ENCODE measurements around the gene CRY1.
A peak's percentile ranks its signal among the peaks of the same experiment; 100 is the strongest.
"Not testable (repeated sequence)": the region's sequence is repeated elsewhere in the genome, so short reads cannot be mapped to it uniquely, and the experiment has no call there.

Gene CRY1

DNA sequence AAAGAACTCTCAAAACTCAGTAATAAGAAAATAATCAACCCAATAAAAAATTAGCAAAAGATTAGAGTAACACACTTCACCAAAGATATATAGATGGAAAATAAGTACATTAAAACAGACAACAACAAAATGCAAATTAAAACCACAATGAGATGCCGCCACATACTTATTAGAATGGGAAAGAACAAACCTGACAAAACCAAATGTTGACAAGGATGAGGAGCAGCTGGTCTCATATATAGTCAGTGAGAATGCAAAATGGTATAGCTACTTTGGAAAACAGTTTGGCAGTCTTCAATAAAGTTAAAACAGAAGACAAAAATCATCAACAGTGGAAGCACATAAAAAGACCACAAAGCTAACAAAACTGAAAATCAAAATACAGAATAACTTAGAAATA is 29.1 kb downstream of the CRY1 start:
- DNase-seq (ENCODE audit: low spot score): no peak

DNA sequence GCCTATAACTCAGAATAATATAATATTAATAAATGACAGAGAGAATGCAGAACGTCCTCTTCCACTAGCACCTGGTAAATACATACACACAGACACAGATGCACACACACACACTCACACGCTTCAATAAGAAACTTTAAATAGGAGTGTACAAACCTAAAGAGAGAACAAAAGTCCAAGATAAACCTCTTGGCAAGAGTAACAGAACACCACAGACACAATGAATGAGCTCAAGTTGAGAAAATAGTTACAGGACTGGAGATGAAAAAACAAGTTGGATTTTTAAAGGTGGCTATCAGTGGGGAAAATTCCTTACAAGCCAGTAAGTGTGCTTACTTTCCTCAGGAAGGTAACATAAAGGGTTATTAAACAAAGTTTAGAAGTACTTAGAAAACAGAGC is 35.2 kb downstream of the CRY1 start:
- no peak for DNase-seq (ENCODE audit: low spot score)

DNA sequence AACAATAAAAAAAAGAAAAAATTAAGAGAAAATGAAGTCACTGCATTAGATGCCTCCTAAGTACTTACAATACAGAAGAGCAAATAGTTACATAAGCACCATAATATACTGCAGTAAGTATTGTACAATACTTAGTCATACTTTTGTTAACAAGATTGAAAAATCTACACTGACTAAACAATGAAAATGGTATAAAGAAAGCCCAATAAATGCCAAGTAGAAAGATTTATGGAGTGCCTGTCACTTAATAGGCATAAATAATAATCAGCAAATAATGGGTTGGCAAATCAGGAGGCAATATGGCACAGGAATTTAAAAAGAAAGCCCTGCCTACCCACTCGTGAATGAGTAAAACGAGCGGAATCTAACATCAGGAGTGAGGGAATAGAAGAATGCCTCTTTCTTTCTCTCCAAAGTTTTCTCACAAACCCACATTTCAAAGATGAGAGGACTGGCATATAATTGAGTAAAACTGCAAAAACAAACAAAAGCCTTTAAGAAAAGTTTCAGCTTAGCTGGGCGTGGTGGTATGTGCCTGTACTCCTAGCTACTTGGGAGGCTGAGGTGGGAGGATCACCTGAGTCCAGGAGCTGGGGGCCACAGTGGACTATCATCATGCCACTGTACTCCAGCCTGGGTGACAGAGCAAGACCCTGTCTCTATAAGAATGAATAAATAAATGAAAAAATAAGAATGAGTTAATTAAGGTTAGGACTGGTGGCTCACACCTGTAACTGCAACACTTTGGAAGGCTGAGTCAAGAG is 36.1 kb downstream of the CRY1 start:
- DNase-seq (ENCODE audit: low spot score): no peak

DNA sequence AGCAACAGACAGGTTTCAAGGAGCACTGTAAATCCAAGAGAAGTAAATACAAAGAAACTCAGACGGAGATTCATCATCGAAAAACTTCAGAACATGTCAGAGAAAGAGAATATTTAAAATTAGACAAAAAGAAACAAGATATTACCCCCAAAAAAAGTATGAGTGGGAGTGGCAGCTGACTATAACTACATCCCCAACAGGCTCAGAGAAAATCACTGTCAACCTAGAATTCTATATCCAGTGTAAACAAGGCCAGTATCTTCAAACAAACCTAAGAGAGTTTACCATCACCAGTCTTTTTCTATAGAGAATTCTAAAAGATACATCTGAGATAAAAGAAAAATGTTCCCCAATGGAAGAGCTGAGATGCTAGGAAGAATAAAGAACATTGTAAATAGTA is 39.6 kb downstream of the CRY1 start:
- DNase-seq (ENCODE audit: low spot score): no peak

GRCh38 chr12:107045186-107045585 is 48.2 kb downstream of the CRY1 start:
- DNase-seq (ENCODE audit: low spot score): no peak

GRCh38 chr12:107042801-107043200 is 50.5 kb downstream of the CRY1 start:
- DNase-seq (ENCODE audit: low spot score): no peak

DNA sequence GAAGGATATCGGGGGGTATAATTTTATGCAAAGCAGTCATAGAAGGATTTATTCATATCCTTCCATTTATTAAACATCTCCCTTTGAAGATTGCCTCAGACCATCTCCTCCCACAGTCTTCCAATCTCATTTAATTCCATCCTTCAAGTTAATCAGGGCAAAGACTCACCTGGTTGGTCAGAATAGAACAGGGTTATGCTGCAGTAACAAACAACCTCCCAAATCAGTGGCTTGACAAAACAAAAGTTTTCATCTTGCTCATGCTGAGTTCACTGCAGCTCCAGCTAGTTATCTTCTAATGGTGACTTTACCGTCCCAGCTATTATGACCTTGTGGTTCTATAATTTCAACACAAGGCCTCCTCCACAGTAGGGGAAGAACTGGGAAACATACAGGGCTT is 57.6 kb downstream of the CRY1 start:
- DNase-seq (ENCODE audit: low spot score): no peak

- no peak for DNase-seq (ENCODE audit: low spot score)
Measured at GRCh38 chr12:107033758-107034739, 59.3 kb downstream of the CRY1 start.

DNA sequence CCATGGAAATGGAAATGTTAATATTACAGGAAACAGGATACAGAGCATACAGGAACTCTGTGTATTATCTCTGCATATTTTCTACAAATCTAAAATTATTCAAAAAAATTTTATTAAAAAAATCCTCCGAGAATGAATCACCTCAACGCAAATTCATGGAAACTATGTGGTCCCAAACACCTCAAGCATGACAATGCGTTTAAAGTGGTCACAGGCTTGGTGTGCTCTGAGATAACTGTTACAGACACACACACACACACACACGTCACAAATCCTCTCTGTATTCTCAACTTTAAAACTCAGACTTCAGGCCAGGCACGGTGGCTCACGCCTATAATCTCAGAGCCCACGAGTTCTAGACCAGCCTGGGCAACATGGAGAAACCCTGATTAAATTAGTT is 61.1 kb downstream of the CRY1 start:
- DNase-seq (ENCODE audit: low spot score): no peak

DNA sequence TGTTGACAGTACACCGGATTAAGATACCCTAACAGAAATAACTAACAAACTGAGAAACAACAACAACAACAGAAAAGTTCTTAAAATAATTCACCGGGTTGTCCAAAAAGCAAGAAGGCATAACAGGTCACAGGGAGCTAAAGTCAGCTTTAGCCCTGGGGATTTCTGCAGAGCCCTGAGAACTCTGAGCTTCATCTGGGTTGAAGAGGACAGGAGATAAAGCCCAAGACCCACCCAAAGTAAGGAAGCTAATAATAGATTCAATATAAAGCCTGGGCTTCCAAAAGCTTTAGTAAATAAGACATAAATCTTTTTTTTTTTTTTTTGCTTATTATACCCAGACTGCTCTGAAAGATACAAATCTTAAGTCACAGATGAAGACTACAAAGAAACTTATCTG is 62.3 kb downstream of the CRY1 start:
- DNase-seq (ENCODE audit: low spot score): no peak

GRCh38 chr12:107029081-107029480 is 64.3 kb downstream of the CRY1 start:
- DNase-seq (ENCODE audit: low spot score): no peak

- DNase-seq (ENCODE audit: low spot score): no peak
Measured at GRCh38 chr12:107027636-107028053, 65.7 kb downstream of the CRY1 start.

DNA sequence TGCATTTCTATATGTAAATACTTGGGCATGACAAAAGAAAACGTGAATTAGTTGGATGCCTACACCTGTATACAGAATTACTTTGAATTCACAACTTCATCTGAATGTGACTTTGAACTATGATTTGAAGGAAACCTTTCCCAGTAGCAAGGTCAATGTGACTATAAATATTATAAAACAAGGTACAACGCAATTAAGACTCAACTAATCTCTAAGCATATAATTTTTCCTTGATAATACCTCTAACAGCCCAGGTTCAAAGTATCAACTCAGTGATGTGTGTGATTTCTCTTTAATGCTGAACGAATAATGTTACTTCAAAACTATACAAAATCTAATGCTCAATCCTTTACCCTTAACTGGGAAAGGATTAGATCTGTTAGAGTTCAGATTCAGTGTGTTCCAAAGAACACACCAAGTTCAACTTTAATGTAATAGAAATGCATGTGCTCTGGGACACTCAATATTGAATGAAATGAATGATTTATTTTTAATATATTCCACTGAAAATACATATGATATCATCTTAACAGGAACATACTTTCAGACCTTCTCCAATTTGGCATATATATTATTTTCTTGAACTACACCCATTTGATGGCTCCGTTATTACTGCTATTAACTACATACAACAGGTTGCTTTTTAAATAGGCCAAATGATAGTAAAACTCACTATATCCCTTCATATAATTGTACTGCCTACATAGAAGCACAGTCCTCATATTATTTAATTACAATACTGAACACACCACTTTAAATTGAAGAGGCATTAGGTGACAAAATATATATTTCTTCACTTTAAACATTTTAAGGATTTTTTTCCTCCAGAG is 66.3 kb downstream of the CRY1 start:
- DNase-seq (ENCODE audit: low spot score): no peak

GRCh38 chr12:107026356-107026755 is 67.0 kb downstream of the CRY1 start:
- not testable (repeated sequence) for DNase-seq (ENCODE audit: low spot score)

GRCh38 chr12:107025671-107026070 is 67.7 kb downstream of the CRY1 start:
- no peak for DNase-seq (ENCODE audit: low spot score)

DNA sequence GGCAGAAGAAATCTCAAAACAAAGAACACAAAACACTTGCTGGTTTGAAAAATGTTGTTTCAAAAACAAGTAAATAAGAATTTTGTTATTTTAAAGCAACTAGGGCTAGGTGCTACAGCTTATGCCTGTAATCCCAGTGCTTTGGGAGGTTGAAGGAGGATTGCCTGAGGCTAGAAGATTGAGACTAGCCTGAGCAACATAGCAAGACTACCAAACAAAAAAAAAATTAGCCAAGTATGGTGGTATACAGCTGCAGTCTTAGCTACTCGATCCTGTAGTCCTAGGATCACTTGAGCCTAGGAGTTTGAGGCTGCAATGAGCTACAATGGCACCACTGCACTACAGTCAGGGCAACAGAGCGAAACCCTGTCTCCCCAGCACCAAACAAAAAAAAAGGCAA is 73.8 kb downstream of the CRY1 start:
- DNase-seq (ENCODE audit: low spot score): no peak

- no peak for DNase-seq (ENCODE audit: low spot score)
Measured at GRCh38 chr12:107017042-107017441, 76.3 kb downstream of the CRY1 start.

DNA sequence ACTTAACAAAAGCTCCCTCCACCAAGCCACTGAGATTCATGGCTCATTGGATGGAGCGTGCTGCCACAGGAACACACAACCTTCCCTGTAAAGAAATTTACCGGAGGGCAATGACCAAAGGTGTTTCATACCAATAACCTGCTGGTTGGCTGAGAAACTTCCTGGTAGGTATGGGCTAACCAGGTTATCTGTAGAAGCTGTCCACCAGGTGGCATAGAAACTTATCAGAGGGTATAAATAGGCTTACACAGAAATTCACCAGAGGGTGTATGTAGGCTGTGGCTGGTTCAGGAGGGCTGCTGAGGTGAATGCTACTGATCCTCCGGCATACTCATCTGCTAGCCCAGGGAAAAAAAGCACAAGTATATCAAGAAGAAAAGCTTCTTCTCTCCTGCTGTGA is 79.3 kb downstream of the CRY1 start:
- DNase-seq (ENCODE audit: low spot score): peak; percentile 5

DNA sequence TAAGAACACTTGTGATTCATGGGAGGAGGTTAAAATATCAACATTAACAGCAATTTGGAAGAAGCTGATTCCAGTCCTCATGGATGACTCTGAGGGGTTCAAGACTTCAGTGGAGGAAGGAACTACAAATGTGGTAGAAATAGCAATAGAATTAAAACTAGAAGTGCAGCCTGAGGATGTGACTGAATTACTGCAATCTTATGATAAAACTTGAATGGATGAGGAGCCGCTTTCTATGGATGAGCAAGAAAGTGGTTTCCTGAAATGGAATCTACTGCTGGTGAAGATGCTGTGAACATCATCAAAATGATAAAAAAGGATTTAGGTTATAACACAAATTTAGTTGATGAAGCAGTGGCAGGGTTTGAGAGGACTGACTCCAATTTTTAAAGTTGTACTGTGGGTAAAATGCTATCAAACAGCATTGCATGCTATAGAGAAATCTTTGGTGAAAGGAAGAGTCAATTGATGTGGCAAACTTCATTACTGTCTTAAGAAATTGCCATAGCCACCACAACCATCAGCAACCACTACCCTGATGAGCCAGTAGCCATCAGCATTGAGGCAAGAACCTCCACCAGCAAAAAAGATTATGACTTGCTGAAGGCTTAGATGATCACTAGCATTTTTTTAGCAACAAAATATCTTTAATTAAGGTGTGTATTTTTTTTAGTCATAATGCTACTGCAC is 80.5 kb downstream of the CRY1 start:
- DNase-seq (ENCODE audit: low spot score): no peak

GRCh38 chr12:107011519-107011918 is 81.8 kb downstream of the CRY1 start:
- no peak for DNase-seq (ENCODE audit: low spot score)

GRCh38 chr12:107007411-107007810 is 85.9 kb downstream of the CRY1 start:
- no peak for DNase-seq (ENCODE audit: low spot score)

DNA sequence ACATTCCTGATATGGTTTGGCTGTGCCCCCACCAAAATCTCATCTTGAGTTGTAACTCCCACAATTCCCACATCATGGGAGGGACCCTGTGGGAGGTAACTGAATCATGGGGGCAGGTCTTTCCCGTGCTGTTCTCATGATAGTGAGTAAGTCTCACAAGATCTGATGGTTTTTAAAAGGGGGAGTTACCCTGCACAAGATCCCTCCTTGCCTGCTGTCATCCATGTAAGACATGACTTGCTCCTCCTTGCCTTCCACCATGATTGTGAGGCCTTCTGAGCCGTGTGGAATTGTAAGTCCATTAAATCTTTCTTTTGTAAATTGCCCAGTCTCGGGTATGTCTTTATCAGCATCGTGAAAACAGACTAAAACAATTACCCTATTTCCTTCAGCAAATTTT is 90.7 kb downstream of the CRY1 start:
- DNase-seq (ENCODE audit: low spot score): not testable (repeated sequence)

Measured in NAMALWA (cell line).